DMS 273 treated with DMSO at 0.1 percent for 48 hours (cell line): ENCODE measurements around the gene PACSIN3.
A peak's percentile ranks its signal among the peaks of the same experiment; 100 is the strongest.

Source experiments
- DNase-seq: peaks from one replicate; lab custom pipeline; 2025; lab: John Stamatoyannopoulos, UW

Gene PACSIN3

DNA sequence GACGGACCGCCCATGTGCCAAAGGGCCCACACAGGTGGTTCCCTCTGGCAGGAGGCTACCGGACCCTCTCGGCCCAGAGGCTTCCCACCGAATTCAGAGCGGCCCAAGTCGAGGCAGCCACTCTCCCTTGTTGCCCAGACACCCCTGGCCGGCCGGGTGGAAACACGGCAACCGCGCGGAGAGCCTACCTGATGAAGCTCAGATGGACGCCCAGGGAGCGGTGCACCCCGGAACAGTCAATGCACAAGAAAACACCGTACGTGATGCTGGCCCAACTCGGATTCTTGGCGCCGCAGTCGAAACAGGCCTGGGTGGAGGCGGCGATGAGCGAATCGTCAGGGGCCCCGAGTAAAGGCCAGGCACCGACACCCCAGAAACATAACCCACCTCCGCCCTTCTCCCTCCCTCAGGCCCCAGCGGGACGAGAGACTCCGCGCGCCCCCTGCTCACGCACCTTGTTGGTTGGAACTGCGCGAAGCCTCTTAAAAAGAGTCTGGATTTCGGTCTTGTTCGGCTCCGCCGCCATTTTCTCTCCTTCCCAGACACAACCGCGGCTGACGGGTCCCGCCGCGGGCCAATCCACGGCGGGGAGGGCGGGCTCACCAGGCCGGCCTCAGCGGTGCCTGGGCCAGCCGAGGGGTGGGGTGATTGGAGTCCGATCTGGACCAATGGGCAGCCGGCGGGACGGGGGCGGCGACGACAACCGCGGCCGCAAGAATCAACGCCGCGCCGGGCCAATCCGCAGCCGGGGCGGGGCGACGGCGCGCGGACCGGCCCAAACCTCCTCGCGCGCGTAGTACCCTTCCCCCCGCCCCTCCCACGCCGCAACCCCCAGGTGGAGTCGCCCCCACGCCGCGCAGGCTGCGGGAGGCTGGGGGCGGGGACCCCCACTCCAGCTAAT is 9.7 kb downstream of the PACSIN3 start, which contains the start of gene ARFGAP2:
Gene ARFGAP2, minus strand, starts transcription at position 552 of the 901 bp plus-strand sequence. Its CDS starts 26 bp downstream, at position 526.
- DNase-seq: peak; percentile 70

DNA sequence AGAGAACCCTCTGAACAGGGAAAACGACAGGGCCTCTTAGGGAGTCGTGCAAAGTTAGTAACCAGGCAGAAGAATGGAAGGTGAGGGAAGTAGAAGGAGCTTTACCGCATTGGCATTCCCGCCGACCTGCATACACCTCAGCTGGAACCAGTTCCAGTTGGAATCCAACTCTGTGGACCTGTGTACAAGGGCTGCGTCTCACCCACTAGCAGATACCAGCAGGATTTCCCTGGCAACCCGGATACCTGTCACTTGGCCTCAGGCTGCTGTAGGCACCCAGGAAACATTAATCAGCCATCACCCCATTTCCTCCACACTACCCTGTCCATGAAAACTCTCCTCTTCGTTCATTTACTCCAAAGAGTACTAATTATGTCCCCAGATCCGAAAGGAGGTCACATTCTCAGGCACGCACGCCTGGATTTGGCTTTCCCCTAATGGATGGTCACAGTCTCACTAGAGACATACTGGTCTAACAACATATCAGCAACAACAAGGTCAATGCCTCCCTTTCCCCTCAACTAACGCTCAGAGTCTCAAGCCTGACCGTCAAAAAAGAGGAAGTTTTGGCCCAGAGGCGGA is 10.4 kb downstream of the PACSIN3 start:
- DNase-seq: no peak

GRCh38 chr11:47172740-47173336 is 13.4 kb downstream of the PACSIN3 start:
- no peak for DNase-seq

- no peak for DNase-seq
Observed at GRCh38 chr11:47171856-47172255, 14.4 kb downstream of the PACSIN3 start.

- DNase-seq: no peak
Observed at GRCh38 chr11:47171061-47171838, 15.0 kb downstream of the PACSIN3 start.

DNA sequence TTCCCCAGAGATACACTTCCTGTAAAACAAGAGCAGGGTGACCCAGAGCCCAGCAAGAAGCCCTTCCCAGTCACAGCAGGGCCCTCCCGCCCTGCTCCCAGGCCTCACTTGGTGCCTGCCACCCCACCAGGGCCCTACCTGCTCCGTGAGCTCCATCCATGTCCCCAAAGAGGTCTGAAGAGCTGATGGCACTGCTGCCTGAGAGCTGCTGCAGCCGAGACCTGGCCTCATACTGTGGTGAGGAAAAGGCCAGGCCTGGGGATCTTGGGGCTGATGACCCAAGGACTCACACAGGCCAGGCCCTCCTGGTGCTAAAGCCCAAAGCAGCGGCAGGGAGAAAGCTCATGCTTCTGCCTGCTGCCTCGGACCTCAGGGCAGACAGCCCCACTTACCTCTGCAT is 19.9 kb downstream of the PACSIN3 start:
- no peak for DNase-seq

- DNase-seq: no peak
Observed at GRCh38 chr11:47165253-47165840, 20.9 kb downstream of the PACSIN3 start.

GRCh38 chr11:47164321-47164720 is 21.9 kb downstream of the PACSIN3 start:
- no peak for DNase-seq

DNA sequence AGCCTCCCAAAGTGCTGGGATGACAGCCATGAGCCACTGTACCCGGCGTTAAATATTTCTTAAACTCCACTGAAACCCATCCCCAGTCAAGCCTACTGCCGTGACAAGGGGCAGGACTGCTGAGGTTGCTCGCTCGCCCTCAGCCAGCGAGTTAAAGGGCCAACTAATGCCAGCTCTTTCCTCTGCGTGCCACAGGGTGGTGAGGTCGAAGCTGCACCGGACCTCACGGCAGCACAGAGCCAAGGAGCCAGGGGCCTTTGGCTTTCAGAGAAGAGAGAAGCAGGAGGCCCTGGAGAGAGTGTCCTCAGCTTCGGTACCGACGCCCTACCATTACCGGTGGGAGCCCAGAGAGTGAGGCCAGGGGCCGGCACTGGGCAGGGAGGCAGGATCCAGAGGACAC is 22.3 kb downstream of the PACSIN3 start:
- no peak for DNase-seq

DNA sequence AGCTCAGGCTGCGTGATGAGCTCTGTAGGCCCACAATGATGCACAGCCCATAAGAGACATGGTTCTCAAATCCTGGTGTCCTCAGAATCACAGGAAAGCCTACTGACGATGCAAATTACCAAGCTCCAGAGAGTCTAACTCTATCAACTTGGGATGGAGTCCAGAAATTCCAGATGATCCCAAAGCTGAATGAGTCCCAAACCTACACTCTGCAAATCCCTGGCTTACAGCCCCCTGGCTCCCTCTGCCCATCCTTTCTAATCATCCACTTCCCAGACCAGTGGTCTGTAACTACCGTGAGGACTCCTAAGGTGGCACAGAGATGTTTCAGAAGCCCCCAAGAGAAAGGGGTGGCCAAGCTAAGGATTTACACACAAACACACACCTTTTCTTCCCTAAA is 23.0 kb downstream of the PACSIN3 start:
- no peak for DNase-seq

DNA sequence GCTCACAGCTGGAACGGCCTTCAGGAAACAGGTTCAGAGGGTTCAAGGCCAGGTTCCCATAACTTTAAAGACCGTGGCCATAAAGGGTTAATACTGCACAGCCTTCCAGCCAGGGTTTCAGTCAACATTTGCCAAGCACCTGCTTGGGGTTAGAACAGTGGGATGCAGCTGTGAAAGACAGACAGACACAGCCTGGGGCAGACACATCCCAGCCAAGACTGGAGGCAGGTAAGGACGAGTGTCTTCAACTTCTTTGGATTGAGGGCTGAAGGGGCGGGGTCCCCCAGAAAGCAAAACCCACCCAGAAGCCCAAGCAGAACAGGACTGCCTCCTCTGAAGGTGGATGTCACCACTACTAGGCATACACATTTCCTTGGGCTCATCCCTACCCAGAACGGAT is 23.8 kb downstream of the PACSIN3 start:
- no peak for DNase-seq

- DNase-seq: no peak
Observed at GRCh38 chr11:47161890-47162289, 24.3 kb downstream of the PACSIN3 start.

GRCh38 chr11:47161134-47161854 is 24.9 kb downstream of the PACSIN3 start:
- peak; percentile 11 for DNase-seq

DNA sequence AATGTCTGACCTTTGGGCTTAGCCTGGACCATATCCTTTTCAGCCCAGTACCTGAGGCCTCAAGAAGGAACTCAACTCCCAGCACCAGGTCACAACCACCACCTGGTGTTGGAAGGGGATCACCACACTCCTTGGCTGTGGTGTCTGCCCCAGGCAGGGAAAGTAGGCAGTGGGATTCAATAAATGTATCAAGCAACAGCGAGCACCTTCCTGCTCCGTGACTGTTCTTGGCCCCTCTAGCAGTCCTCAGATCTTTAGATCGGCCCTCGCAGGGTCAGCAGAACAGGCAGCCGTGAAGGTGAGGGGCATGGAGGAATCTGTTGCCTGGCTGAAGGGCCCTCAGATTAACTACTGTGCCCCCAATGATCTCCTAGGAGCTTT is 25.5 kb downstream of the PACSIN3 start:
- no peak for DNase-seq

DNA sequence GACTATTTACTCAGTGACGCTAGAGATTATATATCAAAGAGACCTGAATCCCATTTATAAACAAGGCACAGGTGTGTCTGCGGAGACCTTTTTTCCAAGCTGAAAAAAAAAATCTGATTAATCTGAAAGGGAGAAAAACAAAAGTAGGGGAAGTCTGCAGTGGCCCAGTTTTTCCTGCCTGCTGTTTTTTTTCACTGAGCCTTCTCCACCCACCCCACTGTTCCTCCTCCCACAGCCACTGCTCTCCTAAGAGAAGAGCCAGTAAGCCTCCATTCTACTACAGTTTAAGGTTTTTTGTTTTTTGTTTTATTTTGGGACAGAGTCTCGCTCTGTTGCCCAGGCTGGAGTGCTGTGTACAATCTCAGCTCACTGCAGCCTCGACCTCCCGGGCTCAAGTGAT is 28.0 kb downstream of the PACSIN3 start:
- no peak for DNase-seq

DNA sequence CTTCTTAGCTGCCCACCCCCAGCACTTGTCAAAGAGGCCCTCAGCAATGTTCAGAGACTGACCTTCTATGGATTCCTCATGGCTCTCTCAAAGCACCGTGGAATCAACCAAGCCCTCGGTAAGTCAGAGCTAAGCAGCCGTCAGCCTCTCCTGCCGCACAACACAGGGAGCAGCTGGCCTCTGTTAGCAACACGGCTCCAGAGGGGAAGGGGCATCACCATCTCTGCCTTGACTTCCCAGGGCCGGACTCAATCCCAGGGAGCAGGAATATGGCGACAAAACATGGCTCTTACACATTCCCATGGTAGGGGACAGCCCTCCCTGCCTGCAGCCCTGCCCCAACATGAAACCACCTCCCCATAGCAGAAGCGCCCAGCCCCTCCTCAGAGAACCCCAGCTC is 28.4 kb downstream of the PACSIN3 start:
- no peak for DNase-seq

DNA sequence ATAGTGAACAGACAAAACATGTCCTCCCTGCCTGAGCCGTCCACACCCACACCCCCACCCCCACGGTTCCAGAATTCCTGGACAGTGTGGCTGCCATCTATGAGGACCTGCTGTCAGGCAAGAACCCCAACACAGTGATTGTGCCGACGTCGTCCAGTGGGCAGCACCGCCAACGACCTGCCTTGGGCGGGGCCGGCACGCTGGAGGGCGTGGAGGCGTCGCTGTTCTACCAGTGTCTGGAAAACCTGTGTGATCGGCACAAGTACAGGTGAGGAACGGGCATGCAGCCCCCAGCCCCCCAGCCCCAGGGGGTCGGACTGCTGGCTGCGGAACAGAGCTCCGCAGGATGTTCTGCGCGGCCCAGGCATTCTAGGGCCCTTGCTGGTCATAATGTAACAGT is 29.3 kb downstream of the PACSIN3 start:
- DNase-seq: no peak

DNA sequence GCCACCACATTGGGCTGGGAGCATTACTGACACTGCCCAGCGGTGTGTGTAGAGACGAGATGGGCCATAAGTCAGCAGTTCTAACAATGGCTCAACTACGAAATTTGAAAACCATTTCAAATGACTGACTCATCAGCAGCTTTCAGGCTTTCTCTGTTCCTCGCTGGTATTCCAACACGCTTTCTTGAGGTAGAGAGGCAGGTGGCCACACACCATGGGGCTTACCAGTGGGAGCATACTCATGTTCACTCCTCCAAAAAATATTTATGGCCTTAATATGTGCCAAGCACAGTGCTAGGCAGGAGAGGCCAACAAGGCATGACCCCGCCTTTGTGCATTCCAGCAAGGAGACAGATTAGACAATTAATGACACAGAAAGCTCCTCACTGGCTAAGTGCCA is 29.9 kb downstream of the PACSIN3 start:
- no peak for DNase-seq

- no peak for DNase-seq
Observed at GRCh38 chr11:47155879-47156278, 30.4 kb downstream of the PACSIN3 start.

DNA sequence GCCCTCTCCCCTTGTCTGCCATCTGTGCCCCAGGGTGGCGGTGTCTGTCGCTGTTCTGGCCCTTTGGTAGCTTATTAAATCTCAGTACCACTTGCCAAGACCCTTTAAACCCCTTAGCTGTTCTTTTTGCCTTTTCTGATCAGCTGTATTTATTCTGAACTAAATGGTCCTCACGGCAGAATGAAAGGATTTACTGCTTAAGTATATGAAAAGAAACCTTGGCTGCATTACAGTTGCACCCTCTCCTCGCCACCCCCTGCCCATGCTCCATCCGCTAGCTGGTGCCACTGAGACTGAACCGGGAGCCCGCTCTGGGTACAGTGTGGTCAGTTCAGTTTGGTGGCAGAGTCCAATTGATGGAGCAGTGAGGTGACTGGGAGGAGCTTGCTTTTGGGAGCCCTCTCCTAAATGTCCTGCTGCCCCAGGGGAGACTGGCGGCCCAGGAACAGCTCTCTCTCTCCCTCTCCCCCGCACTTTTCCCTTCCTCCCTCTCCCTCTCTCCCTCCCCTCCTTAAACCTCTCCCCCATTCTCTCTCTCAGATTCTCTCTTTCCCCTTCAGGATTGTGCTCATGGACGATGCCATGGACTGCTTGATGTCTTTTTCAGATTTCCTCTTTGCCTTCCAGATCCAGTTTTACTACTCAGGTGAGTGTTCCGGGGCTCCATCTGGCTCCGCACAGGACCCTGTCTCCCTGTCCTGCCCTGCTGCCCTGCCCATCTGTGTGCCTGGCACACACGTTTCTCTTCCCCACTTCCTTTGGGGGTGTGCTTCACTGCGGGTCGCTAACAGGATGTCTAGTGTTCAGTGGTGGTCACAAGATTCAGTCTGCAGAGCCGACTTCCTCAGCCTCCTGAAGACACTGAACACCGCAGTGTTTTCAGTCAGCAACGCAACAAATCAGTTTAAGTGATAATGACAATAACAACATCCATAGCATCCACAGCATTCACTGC is 31.3 kb downstream of the PACSIN3 start:
- no peak for DNase-seq
